Kidney tubule cell (primary cell): ENCODE data around the gene ARID4A.
"Not testable (repeated sequence)": the region's sequence is repeated elsewhere in the genome, so short reads cannot be mapped to it uniquely, and the experiment has no call there.

ENCODE experiments used
- DNase-seq: peaks from one replicate; pipeline ENCODE4 v3.0.0-alpha.2; 2018; ENCODE audit warnings: low spot score

ARID4A gene

GRCh38 chr14:58298477-58299400, at the start of gene ARID4A:
Gene ARID4A, plus strand, starts transcription at chr14:58298555. Its CDS starts 1,300 bp downstream, at chr14:58299855.
- no peak for DNase-seq

- no peak for DNase-seq
Observed at GRCh38 chr14:58249611-58250010, 48.7 kb upstream of the ARID4A start.

DNA sequence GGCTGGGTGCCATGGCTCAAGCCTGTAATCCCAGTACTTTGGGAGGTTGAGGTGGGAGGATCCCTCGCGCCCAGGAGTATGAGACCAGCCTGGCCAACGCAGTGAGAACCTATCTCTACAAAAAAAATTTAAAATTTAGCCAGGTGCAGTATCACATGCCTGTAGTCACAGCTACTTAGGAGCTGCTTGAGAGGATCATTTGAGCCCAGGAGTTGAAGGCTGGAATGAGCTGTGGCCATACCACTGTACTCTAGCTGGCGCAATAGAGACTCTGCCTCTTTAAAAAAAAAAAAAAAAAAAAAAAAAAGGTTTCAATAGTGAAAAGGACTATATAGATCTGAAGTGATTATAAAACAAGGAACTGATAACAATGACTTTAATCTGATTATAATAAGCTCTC, 40.2 kb upstream of the ARID4A start:
- no peak for DNase-seq

DNA sequence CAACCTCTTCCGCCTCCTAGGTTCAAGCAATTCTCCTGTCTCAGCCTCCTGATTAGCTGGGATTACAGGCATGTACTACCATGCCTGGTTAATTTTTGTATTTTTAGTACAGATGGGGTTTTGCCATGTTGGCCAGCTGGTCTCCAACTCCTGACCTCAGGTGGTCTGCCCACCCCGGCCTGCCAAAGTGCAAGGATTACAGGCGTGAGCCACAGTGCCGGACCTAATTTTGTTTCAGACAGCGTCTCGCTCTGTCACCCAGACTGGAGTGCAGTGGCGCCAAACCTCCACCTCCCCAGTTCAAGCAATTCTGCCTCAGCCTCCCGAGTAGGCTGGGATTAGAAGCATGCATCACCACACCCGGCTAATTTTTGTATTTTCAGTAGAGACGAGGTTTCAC, 36.4 kb upstream of the ARID4A start:
- not testable (repeated sequence) for DNase-seq

DNA sequence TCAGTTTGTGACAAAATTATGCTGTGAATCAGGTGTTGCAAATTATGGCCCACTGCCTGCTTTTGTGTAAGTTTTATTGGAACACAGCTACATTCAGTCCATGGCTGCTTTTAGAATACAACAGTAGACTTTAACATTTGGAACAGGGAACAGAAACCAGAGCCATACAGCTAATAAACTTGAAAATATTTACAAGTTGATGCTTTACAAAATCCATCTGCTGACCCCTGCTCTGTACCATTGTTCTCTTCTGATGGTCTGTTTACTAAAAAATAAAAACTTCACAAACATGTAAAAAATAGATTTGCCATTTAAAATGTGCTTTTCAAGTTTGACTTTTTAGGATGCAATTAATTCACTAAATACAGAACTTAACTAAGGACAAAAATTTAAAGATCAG, 33.0 kb upstream of the ARID4A start:
- no peak for DNase-seq

DNA sequence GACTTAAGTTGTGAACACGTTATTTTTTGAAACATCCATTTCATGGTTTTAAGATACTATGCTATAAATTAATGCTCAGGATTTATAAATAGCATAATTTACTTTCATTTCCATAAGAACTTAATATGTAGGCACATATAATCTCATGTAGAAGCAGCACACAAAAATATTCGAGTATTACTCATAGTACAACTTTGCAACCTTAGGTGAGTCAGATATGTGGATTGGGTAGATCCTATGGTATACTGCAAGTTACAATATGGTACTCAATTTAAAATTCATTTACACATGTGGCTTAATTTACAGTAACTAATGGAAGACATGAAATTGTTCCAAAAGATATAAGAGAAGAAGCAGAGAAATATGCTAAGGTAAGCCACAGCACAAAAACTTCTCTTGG, 27.7 kb upstream of the ARID4A start:
- no peak for DNase-seq

DNA sequence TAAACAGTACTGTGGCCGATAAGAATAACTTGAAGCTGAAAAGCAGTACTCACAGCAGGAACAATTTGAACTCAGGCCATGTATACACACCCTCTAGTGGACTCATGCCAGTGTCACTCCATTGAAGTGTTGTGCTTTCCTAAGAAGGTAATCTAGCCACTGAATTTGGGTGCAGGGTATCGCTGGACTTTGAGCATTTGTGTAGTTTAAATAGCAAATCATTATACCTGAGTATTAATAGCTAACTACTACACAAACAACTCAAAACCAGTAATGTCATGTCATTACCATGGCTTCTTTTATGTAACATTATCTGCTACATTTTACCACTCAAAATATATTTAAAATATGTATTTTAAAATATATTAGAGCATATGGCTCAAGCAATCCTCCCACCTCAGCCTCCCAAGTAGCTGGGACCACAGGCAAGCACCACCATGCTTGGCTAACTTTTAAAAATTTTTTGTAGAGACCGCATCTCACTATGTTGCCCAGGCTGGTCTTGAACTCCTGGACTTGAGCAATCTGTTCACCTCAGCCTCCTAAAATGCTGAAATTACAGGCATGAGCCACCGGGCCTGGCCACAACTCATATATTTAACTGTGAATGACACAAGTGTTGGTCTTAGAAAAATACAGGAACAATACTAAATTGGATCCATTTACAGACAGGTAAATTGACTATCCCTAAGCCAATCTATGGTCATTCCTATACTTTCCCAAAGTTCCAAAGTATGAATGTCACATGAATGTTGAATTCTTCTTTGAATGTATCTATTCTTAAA, 25.6 kb upstream of the ARID4A start:
- DNase-seq, result peak; percentile 69

DNA sequence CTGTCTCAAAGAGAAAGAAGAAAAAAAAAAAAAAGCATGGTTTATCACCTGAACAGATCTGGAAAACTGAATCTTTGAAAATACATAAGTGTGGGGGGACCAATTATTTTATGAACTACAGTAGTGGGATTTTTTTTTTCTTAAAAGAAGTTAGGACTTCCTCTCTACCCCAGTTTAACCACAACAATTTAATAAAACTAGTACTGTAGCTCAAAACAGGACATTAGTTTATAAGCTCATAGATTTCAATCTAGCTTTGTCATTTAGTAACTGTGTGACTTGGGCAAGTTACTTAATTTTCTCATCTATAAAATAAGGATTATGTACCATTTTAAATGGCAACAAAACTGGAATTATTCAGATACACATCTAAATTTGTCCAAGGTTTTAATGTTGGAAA, 23.5 kb upstream of the ARID4A start:
- no peak for DNase-seq

DNA sequence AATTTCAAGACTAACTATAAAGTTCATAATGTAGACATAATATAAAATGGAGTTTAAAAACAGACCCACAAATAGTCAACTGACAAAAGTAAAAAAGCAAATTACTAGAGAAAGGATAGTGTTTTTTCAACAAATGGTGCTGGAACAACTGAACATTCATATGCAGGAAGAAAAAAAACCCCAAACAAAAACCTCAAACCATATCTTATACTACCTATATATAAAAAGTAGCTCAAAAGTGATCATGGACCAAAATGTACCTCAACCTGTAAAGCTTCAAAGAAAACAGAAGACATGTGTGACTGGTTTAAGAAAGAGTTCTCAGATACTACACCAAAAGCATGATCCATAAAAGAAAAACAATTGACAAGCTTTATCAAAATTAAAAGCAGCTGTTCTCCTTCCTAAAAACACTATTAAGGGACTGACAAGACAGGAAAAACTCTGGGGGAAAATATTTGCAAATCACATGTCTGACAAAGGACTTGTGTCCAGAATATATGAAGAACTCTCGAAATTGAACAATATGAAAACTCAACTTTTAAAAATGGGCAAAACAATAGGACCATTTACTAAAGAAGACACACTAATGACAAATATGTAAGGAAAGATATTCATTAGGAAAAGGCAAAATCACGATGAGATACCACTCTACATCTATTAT, 22.7 kb upstream of the ARID4A start:
- no peak for DNase-seq

DNA sequence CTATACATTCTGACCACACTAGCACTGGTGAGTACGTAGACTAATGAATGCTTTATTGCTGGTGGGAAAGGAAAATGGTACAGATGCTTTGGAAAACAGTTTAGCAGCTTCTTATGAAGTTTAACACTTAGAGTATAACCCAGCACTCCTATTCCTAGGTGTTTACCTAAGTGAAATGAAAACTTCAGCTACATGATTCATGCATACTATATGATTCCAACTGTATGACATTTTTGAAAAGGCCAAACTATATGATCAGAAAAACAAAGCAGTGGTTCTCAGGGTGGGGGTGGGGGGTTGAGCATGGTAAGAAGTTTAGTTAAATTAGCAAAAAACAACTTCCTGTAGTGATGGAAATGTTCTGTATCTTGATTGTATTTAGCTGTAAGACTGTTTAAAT, 22.1 kb upstream of the ARID4A start:
- DNase-seq, result no peak

DNA sequence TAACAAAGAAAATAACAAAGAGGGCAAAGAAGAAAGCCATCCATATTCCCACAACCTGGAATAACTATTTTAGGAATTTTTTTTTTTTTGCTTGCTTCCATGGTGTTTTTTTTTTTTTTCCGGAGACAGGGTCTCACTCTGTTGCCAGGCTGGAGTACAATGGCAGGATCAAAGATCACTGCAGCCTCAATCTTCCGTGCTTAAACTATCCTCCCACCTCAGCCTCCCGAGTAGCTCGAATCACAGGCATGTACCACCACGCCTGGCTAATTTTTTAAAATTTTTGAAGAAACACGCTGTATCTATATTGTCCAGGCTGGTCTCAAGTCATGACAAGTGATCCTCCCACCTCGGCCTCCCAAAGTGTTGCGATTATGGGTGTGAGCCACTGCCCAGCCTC, 20.2 kb upstream of the ARID4A start:
- no peak for DNase-seq

- peak; percentile 99 for DNase-seq
Observed at GRCh38 chr14:58280954-58281787, 17.2 kb upstream of the ARID4A start.

GRCh38 chr14:58281969-58282368, 16.4 kb upstream of the ARID4A start:
- peak; percentile 94 for DNase-seq

DNA sequence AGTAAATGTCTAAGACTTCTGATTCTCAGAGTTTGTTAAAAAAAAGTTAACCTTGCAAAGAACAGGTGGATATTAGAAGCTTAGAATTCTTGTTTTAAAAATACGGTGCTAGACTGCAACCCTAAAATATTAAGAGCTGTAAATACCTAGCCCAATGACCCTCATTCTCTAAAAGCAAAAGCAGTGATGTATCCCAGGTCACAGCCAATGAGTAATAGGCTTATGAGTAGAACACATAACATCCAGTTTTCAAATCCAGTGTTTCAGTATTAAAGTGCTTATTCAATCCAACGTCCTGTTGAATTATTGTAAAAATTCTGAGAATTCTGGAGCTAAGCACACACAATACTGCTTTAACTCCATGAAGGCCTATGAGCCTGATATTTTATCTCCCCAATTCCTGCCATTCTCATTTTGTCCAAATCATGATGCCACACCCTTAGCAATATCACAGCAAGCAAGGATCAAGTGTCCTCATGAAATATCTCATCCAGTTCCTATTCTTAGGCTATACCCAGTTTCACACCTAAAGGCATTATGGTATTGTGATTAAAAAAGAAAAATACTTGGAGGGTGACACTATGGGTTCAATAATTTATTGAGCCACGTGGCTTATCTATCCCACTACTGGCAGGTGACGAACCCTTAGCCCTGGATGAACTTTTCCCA, 15.3 kb upstream of the ARID4A start:
- DNase-seq, result peak; percentile 30

GRCh38 chr14:58283730-58284129, 14.6 kb upstream of the ARID4A start:
- no peak for DNase-seq

- no peak for DNase-seq
Observed at GRCh38 chr14:58285132-58285531, 13.2 kb upstream of the ARID4A start.

DNA sequence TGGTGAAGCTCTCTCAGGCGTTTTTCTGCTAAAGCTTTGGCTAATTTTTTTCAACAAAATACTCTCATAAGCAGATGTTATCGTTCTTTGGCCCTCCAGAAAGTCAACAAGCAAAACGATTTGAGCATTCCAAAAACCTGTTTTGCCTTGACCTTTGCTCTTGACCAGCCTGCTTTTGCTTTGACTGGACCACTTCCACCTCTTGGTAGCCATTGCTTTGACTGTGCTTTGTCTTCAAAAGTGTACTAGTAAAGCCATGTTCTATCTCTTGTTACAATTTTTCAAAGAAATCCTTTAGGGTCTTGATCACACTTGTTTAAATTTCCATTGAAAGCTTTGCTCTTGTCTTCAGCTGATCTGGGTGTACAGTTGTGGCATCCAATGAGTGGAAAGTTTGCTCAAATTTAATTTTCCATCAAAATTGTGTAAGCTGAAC, 10.7 kb upstream of the ARID4A start:
- DNase-seq, result no peak

- DNase-seq, result no peak
Observed at GRCh38 chr14:58288106-58288792, 10.1 kb upstream of the ARID4A start.

- DNase-seq, result no peak
Observed at GRCh38 chr14:58291646-58292045, 6.7 kb upstream of the ARID4A start.

DNA sequence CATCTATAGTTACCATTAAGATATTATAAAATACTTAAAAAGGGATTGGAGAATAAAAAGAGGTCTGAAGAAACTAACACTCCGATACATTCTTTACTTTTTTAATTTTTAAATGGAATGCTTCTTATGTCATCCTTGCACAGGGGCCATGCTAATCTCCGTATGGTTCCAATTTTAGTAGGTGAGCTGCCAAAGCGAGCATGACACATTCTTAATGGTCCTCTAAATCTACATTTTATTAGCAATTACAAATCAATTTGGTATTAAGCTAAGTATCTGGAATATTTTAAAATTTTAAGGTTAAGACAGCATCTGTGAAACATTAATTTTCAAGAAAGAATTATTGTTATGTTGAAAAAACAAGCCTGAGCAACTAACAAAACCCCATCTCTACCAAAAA, 6.2 kb upstream of the ARID4A start:
- DNase-seq, result no peak
